ENCODE measurements around the gene EIF2A.

The EIF2A gene

GRCh38 chr3:150543128-150543527 is 3.5 kb upstream of the EIF2A start:
- Histone ChIP-seq H2AK5ac (ENCODE audit: low read depth, low read length) (no peak overlapping the region), H2AFZ (ENCODE audit: low read length) (no peak overlapping the region), H2BK5ac (ENCODE audit: low read length) (no peak overlapping the region), H2BK12ac (ENCODE audit: low read length) (no peak overlapping the region), H3K27ac (replicated peaks; ENCODE audit: low read length) (no peak overlapping the region), H2BK120ac (ENCODE audit: low read depth, low read length) (no peak overlapping the region), H3K4me2 (ENCODE audit: insufficient read depth, low read length, poor library complexity, severe bottlenecking) (no peak overlapping the region), H3K36me3 (replicated peaks in 1 of 2; ENCODE audit: control insufficient read depth in 2 of 2, insufficient read depth in 2 of 2, low read length in 2 of 2) (peaks cover 0 to 38% of the 10 kb centered on the region in 2 donors), H4K8ac (ENCODE audit: low read depth, low read length) (no peak overlapping the region), H3K4ac (ENCODE audit: low read length) (no peak overlapping the region), H3K79me1 (ENCODE audit: low read depth, low read length) (peaks cover 3% of the 10 kb centered on the region), H3K9ac (ENCODE audit: low read depth, low read length, poor library complexity) (no peak overlapping the region), H3K9me3 (replicated peaks in 1 of 2; ENCODE audit: control insufficient read depth in 2 of 2, insufficient read depth in 1 of 2, low read depth in 1 of 2, low read length in 2 of 2) (no peaks in the 10 kb centered on the region), H2BK15ac (ENCODE audit: low read length) (no peak overlapping the region), H3K18ac (ENCODE audit: low read length) (no peak overlapping the region), H3K4me1 (ENCODE audit: control insufficient read depth in 2 of 2, insufficient read depth in 1 of 2, low read depth in 1 of 2, low read length in 2 of 2) (peaks cover 0 to 7% of the 10 kb centered on the region in 2 donors), H4K91ac (ENCODE audit: low read depth, low read length, poor library complexity) (no peak overlapping the region), H3K27me3 (ENCODE audit: control insufficient read depth in 3 of 3, insufficient read depth in 3 of 3, low read depth in 1 of 3, low read length in 3 of 3) (no peaks in the 10 kb centered on the region), H3K23ac (ENCODE audit: low read depth, low read length, poor library complexity) (no peak overlapping the region), H3K4me3 (ENCODE audit: low read length in 2 of 2) (no peak overlapping the region), H3K14ac (ENCODE audit: low read length) (no peak overlapping the region)
- no CpG with 5 or more reads among the region's 3 CpGs for WGBS, 2 donors (ENCODE audit: extremely low coverage in 2 of 2, insufficient read length in 2 of 2, insufficient replicate concordance in 1 of 2)
- DNase-seq (ENCODE audit: low spot score): no peak

GRCh38 chr3:150543531-150543930 is 3.1 kb upstream of the EIF2A start:
- Histone ChIP-seq H3K14ac (ENCODE audit: low read length) (no peak overlapping the region), H3K79me1 (ENCODE audit: low read depth, low read length) (peaks cover 3% of the 10 kb centered on the region), H3K23ac (ENCODE audit: low read depth, low read length, poor library complexity) (no peak overlapping the region), H2AK5ac (ENCODE audit: low read depth, low read length) (no peak overlapping the region), H3K4me2 (ENCODE audit: insufficient read depth, low read length, poor library complexity, severe bottlenecking) (no peak overlapping the region), H3K9ac (ENCODE audit: low read depth, low read length, poor library complexity) (no peak overlapping the region), H3K27me3 (ENCODE audit: control insufficient read depth in 3 of 3, insufficient read depth in 3 of 3, low read depth in 1 of 3, low read length in 3 of 3) (no peaks in the 10 kb centered on the region), H3K9me3 (replicated peaks in 1 of 2; ENCODE audit: control insufficient read depth in 2 of 2, insufficient read depth in 1 of 2, low read depth in 1 of 2, low read length in 2 of 2) (no peaks in the 10 kb centered on the region), H3K36me3 (replicated peaks in 1 of 2; ENCODE audit: control insufficient read depth in 2 of 2, insufficient read depth in 2 of 2, low read length in 2 of 2) (peaks cover 0 to 38% of the 10 kb centered on the region in 2 donors), H3K27ac (replicated peaks; ENCODE audit: low read length) (no peak overlapping the region), H3K4me1 (ENCODE audit: control insufficient read depth in 2 of 2, insufficient read depth in 1 of 2, low read depth in 1 of 2, low read length in 2 of 2) (peaks cover 0 to 7% of the 10 kb centered on the region in 2 donors), H2BK5ac (ENCODE audit: low read length) (no peak overlapping the region), H3K18ac (ENCODE audit: low read length) (no peak overlapping the region), H2BK15ac (ENCODE audit: low read length) (no peak overlapping the region), H2AFZ (ENCODE audit: low read length) (no peak overlapping the region), H4K8ac (ENCODE audit: low read depth, low read length) (no peak overlapping the region), H2BK120ac (ENCODE audit: low read depth, low read length) (no peak overlapping the region), H2BK12ac (ENCODE audit: low read length) (no peak overlapping the region), H4K91ac (ENCODE audit: low read depth, low read length, poor library complexity) (no peak overlapping the region), H3K4ac (ENCODE audit: low read length) (no peak overlapping the region), H3K4me3 (ENCODE audit: low read length in 2 of 2) (no peak overlapping the region)
- WGBS, 2 donors (ENCODE audit: extremely low coverage in 2 of 2, insufficient read length in 2 of 2, insufficient replicate concordance in 1 of 2): no CpG with 5 or more reads among the region's 2 CpGs
- DNase-seq (ENCODE audit: low spot score): no peak

- Histone ChIP-seq H3K14ac (ENCODE audit: low read length) (no peak overlapping the region), H4K91ac (ENCODE audit: low read depth, low read length, poor library complexity) (no peak overlapping the region), H2BK15ac (ENCODE audit: low read length) (no peak overlapping the region), H3K4me3 (ENCODE audit: low read length in 2 of 2) (no peak overlapping the region), H3K18ac (ENCODE audit: low read length) (no peak overlapping the region), H3K79me1 (ENCODE audit: low read depth, low read length) (peaks cover 3% of the 10 kb centered on the region), H3K27me3 (ENCODE audit: control insufficient read depth in 3 of 3, insufficient read depth in 3 of 3, low read depth in 1 of 3, low read length in 3 of 3) (no peaks in the 10 kb centered on the region), H3K23ac (ENCODE audit: low read depth, low read length, poor library complexity) (no peak overlapping the region), H2AFZ (ENCODE audit: low read length) (no peak overlapping the region), H4K8ac (ENCODE audit: low read depth, low read length) (no peak overlapping the region), H3K9me3 (replicated peaks in 1 of 2; ENCODE audit: control insufficient read depth in 2 of 2, insufficient read depth in 1 of 2, low read depth in 1 of 2, low read length in 2 of 2) (no peaks in the 10 kb centered on the region), H3K9ac (ENCODE audit: low read depth, low read length, poor library complexity) (no peak overlapping the region), H3K4me2 (ENCODE audit: insufficient read depth, low read length, poor library complexity, severe bottlenecking) (no peak overlapping the region), H3K27ac (replicated peaks; ENCODE audit: low read length) (no peak overlapping the region), H3K36me3 (replicated peaks in 1 of 2; ENCODE audit: control insufficient read depth in 2 of 2, insufficient read depth in 2 of 2, low read length in 2 of 2) (peaks cover 0 to 38% of the 10 kb centered on the region in 2 donors), H3K4ac (ENCODE audit: low read length) (no peak overlapping the region), H2BK5ac (ENCODE audit: low read length) (no peak overlapping the region), H3K4me1 (ENCODE audit: control insufficient read depth in 2 of 2, insufficient read depth in 1 of 2, low read depth in 1 of 2, low read length in 2 of 2) (peaks cover 0 to 7% of the 10 kb centered on the region in 2 donors), H2BK12ac (ENCODE audit: low read length) (no peak overlapping the region), H2AK5ac (ENCODE audit: low read depth, low read length) (no peak overlapping the region), H2BK120ac (ENCODE audit: low read depth, low read length) (no peak overlapping the region)
- no peak for DNase-seq (ENCODE audit: low spot score)
Measured at GRCh38 chr3:150544041-150544440, 2.5 kb upstream of the EIF2A start.

GRCh38 chr3:150544726-150545125 is 1.9 kb upstream of the EIF2A start:
- Histone ChIP-seq H3K36me3 (replicated peaks in 1 of 2; ENCODE audit: control insufficient read depth in 2 of 2, insufficient read depth in 2 of 2, low read length in 2 of 2) (peaks cover 0 to 39% of the 10 kb centered on the region in 2 donors), H3K27me3 (ENCODE audit: control insufficient read depth in 3 of 3, insufficient read depth in 3 of 3, low read depth in 1 of 3, low read length in 3 of 3) (no peaks in the 10 kb centered on the region), H3K4me2 (ENCODE audit: insufficient read depth, low read length, poor library complexity, severe bottlenecking) (no peak overlapping the region), H3K4ac (ENCODE audit: low read length) (no peak overlapping the region), H3K23ac (ENCODE audit: low read depth, low read length, poor library complexity) (no peak overlapping the region), H3K9ac (ENCODE audit: low read depth, low read length, poor library complexity) (no peak overlapping the region), H3K9me3 (replicated peaks in 1 of 2; ENCODE audit: control insufficient read depth in 2 of 2, insufficient read depth in 1 of 2, low read depth in 1 of 2, low read length in 2 of 2) (no peaks in the 10 kb centered on the region), H2BK15ac (ENCODE audit: low read length) (no peak overlapping the region), H3K14ac (ENCODE audit: low read length) (no peak overlapping the region), H3K4me3 (ENCODE audit: low read length in 2 of 2) (peak overlapping the region in 1 of 2 donors; percentile 76), H2AK5ac (ENCODE audit: low read depth, low read length) (no peak overlapping the region), H2BK12ac (ENCODE audit: low read length) (no peak overlapping the region), H3K4me1 (ENCODE audit: control insufficient read depth in 2 of 2, insufficient read depth in 1 of 2, low read depth in 1 of 2, low read length in 2 of 2) (peaks cover 0 to 7% of the 10 kb centered on the region in 2 donors), H3K18ac (ENCODE audit: low read length) (no peak overlapping the region), H2AFZ (ENCODE audit: low read length) (no peak overlapping the region), H3K27ac (replicated peaks; ENCODE audit: low read length) (no peak overlapping the region), H2BK120ac (ENCODE audit: low read depth, low read length) (no peak overlapping the region), H2BK5ac (ENCODE audit: low read length) (no peak overlapping the region), H4K91ac (ENCODE audit: low read depth, low read length, poor library complexity) (no peak overlapping the region), H3K79me1 (ENCODE audit: low read depth, low read length) (peaks cover 3% of the 10 kb centered on the region), H4K8ac (ENCODE audit: low read depth, low read length) (no peak overlapping the region)
- DNase-seq (ENCODE audit: low spot score): no peak
- no CpG with 5 or more reads among the region's 1 CpG for WGBS, 2 donors (ENCODE audit: extremely low coverage in 2 of 2, insufficient read length in 2 of 2, insufficient replicate concordance in 1 of 2)

Measured in neuronal stem cell (in vitro differentiated cells).